ENCODE results near the gene ZSCAN25.
"Not testable (repeated sequence)": the region's sequence is repeated elsewhere in the genome, so short reads cannot be mapped to it uniquely, and the experiment has no call there.

Gene ZSCAN25

GRCh38 chr7:99616359-99617191, at the start of gene ZSCAN25:
ZSCAN25 (plus strand) TSS chr7:99616946; CDS start chr7:99619607, 2,661 bp downstream.
- Mint-ChIP-seq H3K9me3 (no peaks in the 10 kb centered on the region), H3K4me1 (peaks cover 44% of the 10 kb centered on the region), H3K36me3 (peaks cover 29% of the 10 kb centered on the region), H3K27me3 (no peaks in the 10 kb centered on the region), H3K27ac (peak within 1 kb of the TSS; percentile 96), H3K4me3 (peak within 1 kb of the TSS; percentile 98)
- ATAC-seq = peak; percentile 98

- not testable (repeated sequence) for H3K4me3 Mint-ChIP-seq, H3K27ac Mint-ChIP-seq, H3K9me3 Mint-ChIP-seq, ATAC-seq, H3K27me3 Mint-ChIP-seq, H3K4me1 Mint-ChIP-seq
- peaks cover 47% of the 10 kb centered on the region for H3K36me3 Mint-ChIP-seq
Measured at GRCh38 chr7:99568770-99569169, 48.0 kb upstream of the ZSCAN25 start.

- Mint-ChIP-seq H3K36me3 (peaks cover 34% of the 10 kb centered on the region), H3K27ac (no peak overlapping the region), H3K4me3 (no peak overlapping the region), H3K27me3 (no peaks in the 10 kb centered on the region), H3K4me1 (no peaks in the 10 kb centered on the region), H3K9me3 (no peaks in the 10 kb centered on the region)
- ATAC-seq = no peak
Measured at GRCh38 chr7:99571768-99572167, 45.0 kb upstream of the ZSCAN25 start.

- peaks cover 7% of the 10 kb centered on the region for H3K4me1 Mint-ChIP-seq
- H3K27me3 Mint-ChIP-seq = no peaks in the 10 kb centered on the region
- H3K9me3 Mint-ChIP-seq = no peaks in the 10 kb centered on the region
- H3K4me3 Mint-ChIP-seq = no peak overlapping the region
- no peak overlapping the region for H3K27ac Mint-ChIP-seq
- peaks cover 34% of the 10 kb centered on the region for H3K36me3 Mint-ChIP-seq
- no peak for ATAC-seq
Measured at GRCh38 chr7:99573257-99573656, 43.5 kb upstream of the ZSCAN25 start.

- peaks cover 28% of the 10 kb centered on the region for H3K36me3 Mint-ChIP-seq
- H3K27ac Mint-ChIP-seq = no peak overlapping the region
- peaks cover 28% of the 10 kb centered on the region for H3K4me1 Mint-ChIP-seq
- no peaks in the 10 kb centered on the region for H3K27me3 Mint-ChIP-seq
- no peaks in the 10 kb centered on the region for H3K9me3 Mint-ChIP-seq
- no peak overlapping the region for H3K4me3 Mint-ChIP-seq
- no peak for ATAC-seq
Measured at GRCh38 chr7:99576251-99576650, 40.5 kb upstream of the ZSCAN25 start.

GRCh38 chr7:99579281-99579955, 37.3 kb upstream of the ZSCAN25 start:
- no peaks in the 10 kb centered on the region for H3K9me3 Mint-ChIP-seq
- peak overlapping the region; percentile 69 for H3K27ac Mint-ChIP-seq
- H3K4me3 Mint-ChIP-seq = peak overlapping the region; percentile 86
- no peaks in the 10 kb centered on the region for H3K36me3 Mint-ChIP-seq
- no peak for ATAC-seq
- H3K4me1 Mint-ChIP-seq = peaks cover 28% of the 10 kb centered on the region
- H3K27me3 Mint-ChIP-seq = no peaks in the 10 kb centered on the region

- H3K4me1 Mint-ChIP-seq = peaks cover 28% of the 10 kb centered on the region
- H3K9me3 Mint-ChIP-seq = no peaks in the 10 kb centered on the region
- peak; percentile 51 for ATAC-seq
- H3K36me3 Mint-ChIP-seq = no peaks in the 10 kb centered on the region
- H3K27me3 Mint-ChIP-seq = no peaks in the 10 kb centered on the region
- peak overlapping the region; percentile 69 for H3K27ac Mint-ChIP-seq
- peak overlapping the region; percentile 86 for H3K4me3 Mint-ChIP-seq
Measured at GRCh38 chr7:99579956-99580777, 36.6 kb upstream of the ZSCAN25 start.

- ATAC-seq, H3K27me3 Mint-ChIP-seq, H3K36me3 Mint-ChIP-seq, H3K9me3 Mint-ChIP-seq: not testable (repeated sequence)
- peaks cover 28% of the 10 kb centered on the region for H3K4me1 Mint-ChIP-seq
- H3K27ac Mint-ChIP-seq = peak overlapping the region; percentile 69
- H3K4me3 Mint-ChIP-seq = peak overlapping the region; percentile 86
Measured at GRCh38 chr7:99580778-99581332, 35.9 kb upstream of the ZSCAN25 start.

GRCh38 chr7:99588868-99589267, 27.9 kb upstream of the ZSCAN25 start:
- no peak overlapping the region for H3K27ac Mint-ChIP-seq
- H3K4me1 Mint-ChIP-seq = no peaks in the 10 kb centered on the region
- no peak for ATAC-seq
- no peaks in the 10 kb centered on the region for H3K36me3 Mint-ChIP-seq
- H3K27me3 Mint-ChIP-seq = peaks cover 16% of the 10 kb centered on the region
- no peak overlapping the region for H3K4me3 Mint-ChIP-seq
- no peaks in the 10 kb centered on the region for H3K9me3 Mint-ChIP-seq

- Mint-ChIP-seq H3K4me1 (no peaks in the 10 kb centered on the region), H3K9me3 (no peaks in the 10 kb centered on the region), H3K27me3 (no peaks in the 10 kb centered on the region), H3K4me3 (no peak overlapping the region), H3K36me3 (no peaks in the 10 kb centered on the region), H3K27ac (no peak overlapping the region)
- ATAC-seq = no peak
Measured at GRCh38 chr7:99594948-99595745, 21.6 kb upstream of the ZSCAN25 start.

GRCh38 chr7:99596408-99596955, 20.3 kb upstream of the ZSCAN25 start:
- no peaks in the 10 kb centered on the region for H3K36me3 Mint-ChIP-seq
- H3K4me3 Mint-ChIP-seq = no peak overlapping the region
- no peaks in the 10 kb centered on the region for H3K9me3 Mint-ChIP-seq
- ATAC-seq = no peak
- no peaks in the 10 kb centered on the region for H3K4me1 Mint-ChIP-seq
- H3K27me3 Mint-ChIP-seq = no peaks in the 10 kb centered on the region
- no peak overlapping the region for H3K27ac Mint-ChIP-seq

GRCh38 chr7:99597762-99598501, 18.8 kb upstream of the ZSCAN25 start, which contains the start of gene TMEM225B:
TMEM225B (plus strand) TSS chr7:99598267; CDS start chr7:99604389, 6,122 bp downstream.
- no peaks in the 10 kb centered on the region for H3K27me3 Mint-ChIP-seq

GRCh38 chr7:99599836-99600235, 16.9 kb upstream of the ZSCAN25 start:
- no peaks in the 10 kb centered on the region for H3K4me1 Mint-ChIP-seq
- H3K36me3 Mint-ChIP-seq = no peaks in the 10 kb centered on the region
- H3K27ac Mint-ChIP-seq = no peak overlapping the region
- H3K9me3 Mint-ChIP-seq = no peaks in the 10 kb centered on the region
- no peak overlapping the region for H3K4me3 Mint-ChIP-seq
- ATAC-seq = no peak
- no peaks in the 10 kb centered on the region for H3K27me3 Mint-ChIP-seq

More at GRCh38 chr7:99597762-99598501, 18.8 kb upstream of the ZSCAN25 start, which contains the start of gene TMEM225B:
- Mint-ChIP-seq H3K4me1 (no peaks in the 10 kb centered on the region), H3K27ac (no peak within 1 kb of the TSS), H3K9me3 (no peaks in the 10 kb centered on the region), H3K36me3 (no peaks in the 10 kb centered on the region), H3K4me3 (no peak within 1 kb of the TSS)
- peak; percentile 34 for ATAC-seq

All from stimulated activated memory B cell treated with anti-CD40 and anti-IgM and Interleukin-4, amounts not matched to agents 10 μg/mL and 1 μg/mL and 100 μg/mL, for 72 hours (primary cell).